ENCODE measurements around the gene CNTNAP5. TPM values are rescaled to one million over a fixed set of nuclear protein-coding genes. Genes with fewer than 3 reads are reported as not detected.

CNTNAP5 gene
- total and polyA plus RNA-seq, 12 donors, result 0.04 TPM; not detected in 11

DNA sequence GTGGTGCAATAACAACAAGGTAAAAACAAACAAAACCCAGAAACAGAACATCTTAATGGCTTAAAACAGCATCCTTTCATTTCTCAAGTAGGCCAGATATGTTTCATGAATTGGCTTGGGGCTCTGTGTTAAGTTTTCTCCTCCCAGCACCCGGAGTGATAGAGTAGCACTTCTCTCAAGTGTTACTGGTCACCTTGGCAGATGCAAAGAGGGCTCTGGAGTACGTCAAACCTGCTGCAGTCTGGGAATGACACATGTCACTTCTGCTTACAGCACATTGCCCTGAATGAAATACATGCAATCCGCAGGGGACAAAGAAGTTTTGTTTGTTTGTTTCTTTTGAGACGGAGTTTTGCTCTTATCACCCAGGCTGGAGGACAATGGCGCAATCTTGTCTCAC, 639.3 kb downstream of the CNTNAP5 start:
- DNase-seq (peak in 1 of 2 donors; percentile 8), ATAC-seq (peak in 6 of 8 donors; percentile 44 to 90 (median 70))
- intact Hi-C loops (cut with DNase I), result no loop called here
- no peak overlapping the region for H3K27ac ChIP-seq
- TF ChIP-seq, protein P1, sequence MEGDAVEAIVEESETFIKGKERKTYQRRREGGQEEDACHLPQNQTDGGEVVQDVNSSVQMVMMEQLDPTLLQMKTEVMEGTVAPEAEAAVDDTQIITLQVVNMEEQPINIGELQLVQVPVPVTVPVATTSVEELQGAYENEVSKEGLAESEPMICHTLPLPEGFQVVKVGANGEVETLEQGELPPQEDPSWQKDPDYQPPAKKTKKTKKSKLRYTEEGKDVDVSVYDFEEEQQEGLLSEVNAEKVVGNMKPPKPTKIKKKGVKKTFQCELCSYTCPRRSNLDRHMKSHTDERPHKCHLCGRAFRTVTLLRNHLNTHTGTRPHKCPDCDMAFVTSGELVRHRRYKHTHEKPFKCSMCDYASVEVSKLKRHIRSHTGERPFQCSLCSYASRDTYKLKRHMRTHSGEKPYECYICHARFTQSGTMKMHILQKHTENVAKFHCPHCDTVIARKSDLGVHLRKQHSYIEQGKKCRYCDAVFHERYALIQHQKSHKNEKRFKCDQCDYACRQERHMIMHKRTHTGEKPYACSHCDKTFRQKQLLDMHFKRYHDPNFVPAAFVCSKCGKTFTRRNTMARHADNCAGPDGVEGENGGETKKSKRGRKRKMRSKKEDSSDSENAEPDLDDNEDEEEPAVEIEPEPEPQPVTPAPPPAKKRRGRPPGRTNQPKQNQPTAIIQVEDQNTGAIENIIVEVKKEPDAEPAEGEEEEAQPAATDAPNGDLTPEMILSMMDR (IDR thresholded peaks at IDR 0.05), result no peak
- no peaks in the 10 kb centered on the region for H3K9me3 ChIP-seq
- no peaks in the 10 kb centered on the region for H3K36me3 ChIP-seq
- WGBS, 2 donors, result 41 to 50% methylated on average over 5 of the region's 5 CpGs
- H3K4me3 ChIP-seq, result no peak overlapping the region
- no peaks in the 10 kb centered on the region for H3K27me3 ChIP-seq
- H3K4me1 ChIP-seq, result no peaks in the 10 kb centered on the region

DNA sequence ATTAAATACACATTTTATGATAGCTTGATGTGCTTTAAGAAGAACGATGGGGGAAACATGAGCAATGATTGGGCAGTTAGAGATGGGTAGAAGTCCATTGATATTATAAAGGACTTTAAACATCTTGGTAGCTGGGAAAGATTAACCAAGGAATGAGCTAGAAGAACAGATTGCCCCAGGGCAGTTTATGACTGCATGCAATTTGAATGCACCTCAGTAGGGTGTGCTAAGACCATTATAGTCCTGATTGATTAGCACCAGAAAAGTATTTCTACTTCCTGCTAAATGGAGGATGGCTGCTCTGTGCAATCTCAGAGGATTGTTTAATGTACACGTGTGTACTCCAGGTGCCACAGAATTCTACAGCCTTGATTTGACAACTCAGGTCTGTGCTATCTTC, 641.9 kb downstream of the CNTNAP5 start:
- Histone ChIP-seq H3K4me3 (no peak overlapping the region), H3K4me1 (no peaks in the 10 kb centered on the region), H3K36me3 (no peaks in the 10 kb centered on the region), H3K27me3 (no peaks in the 10 kb centered on the region), H3K9me3 (peaks cover 0 to 5% (median 0%) of the 10 kb centered on the region in 11 donors), H3K27ac (no peak overlapping the region)
- intact Hi-C loops (cut with DNase I), result no loop called here
- no peak for ATAC-seq
- 78 to 90% methylated on average over 2 of the region's 2 CpGs for whole genome bisulfite sequencing, 2 donors
- TF ChIP-seq, protein P1 (IDR thresholded peaks at IDR 0.05), result no peak
- DNase-seq, result no peak

DNA sequence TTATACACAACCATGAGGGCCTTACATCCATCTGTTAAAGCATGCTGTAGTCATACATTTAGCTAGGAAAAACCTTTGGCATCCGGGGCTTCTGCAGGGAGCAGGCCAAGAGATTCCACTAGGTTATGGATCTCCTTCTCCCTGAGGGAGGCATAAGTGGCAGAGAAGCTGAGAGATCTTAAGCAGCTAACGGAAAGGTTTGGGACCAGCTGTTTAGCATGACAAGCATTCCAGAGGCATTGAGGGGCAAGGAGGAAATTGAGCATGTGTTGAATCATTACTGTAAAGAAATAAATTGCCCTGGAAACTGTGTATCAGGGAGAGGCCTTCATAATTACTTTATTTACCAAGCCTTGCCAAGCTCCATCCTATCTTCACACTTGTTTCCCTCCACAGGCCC, 643.1 kb downstream of the CNTNAP5 start:
- ATAC-seq (no peak), DNase-seq (no peak)
- TF ChIP-seq, protein P1 (IDR thresholded peaks at IDR 0.05), result no peak
- no peaks in the 10 kb centered on the region for H3K27me3 ChIP-seq
- intact Hi-C loops (cut with DNase I), result no loop called here
- H3K36me3 ChIP-seq, result no peaks in the 10 kb centered on the region
- no peaks in the 10 kb centered on the region for H3K4me1 ChIP-seq
- H3K27ac ChIP-seq, result no peak overlapping the region
- H3K4me3 ChIP-seq, result no peak overlapping the region
- WGBS, 2 donors, result 41 to 50% methylated on average over 2 of the region's 2 CpGs
- H3K9me3 ChIP-seq, result peaks cover 0 to 11% (median 0%) of the 10 kb centered on the region in 11 donors

DNA sequence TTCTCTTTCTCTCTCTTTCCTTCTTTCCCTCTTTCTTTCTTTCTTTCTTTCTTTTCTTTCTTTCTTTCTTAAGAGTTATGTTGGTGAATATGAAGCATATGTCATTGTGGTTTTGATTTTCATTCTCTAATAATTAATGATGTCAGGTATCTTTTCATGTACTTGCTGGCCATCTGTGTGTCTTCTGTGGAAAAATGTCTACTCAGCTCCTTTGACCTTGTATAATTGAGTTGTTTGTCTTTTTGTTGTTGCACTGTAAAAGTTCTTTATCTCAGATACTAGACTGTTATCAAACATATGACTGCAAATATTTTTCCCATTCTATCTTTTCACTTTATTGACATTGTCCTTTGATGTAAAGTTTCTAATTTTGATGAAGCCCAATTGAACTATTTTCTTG, 645.1 kb downstream of the CNTNAP5 start:
- H3K36me3 ChIP-seq, result no peaks in the 10 kb centered on the region
- no peaks in the 10 kb centered on the region for H3K4me1 ChIP-seq
- H3K27me3 ChIP-seq, result no peaks in the 10 kb centered on the region
- intact Hi-C loops (cut with DNase I), result no loop called here
- peaks cover 0 to 11% (median 0%) of the 10 kb centered on the region in 11 donors for H3K9me3 ChIP-seq
- H3K27ac ChIP-seq, result no peak overlapping the region
- ATAC-seq (no peak), DNase-seq (no peak)
- TF ChIP-seq, protein P1 (IDR thresholded peaks at IDR 0.05), result no peak
- no peak overlapping the region for H3K4me3 ChIP-seq

Data from heart right ventricle (tissue), 16 donors.